NCI-H748 (cell line): ENCODE measurements around the gene MAST1.
"Not testable (repeated sequence)": the region's sequence is repeated elsewhere in the genome, so short reads cannot be mapped to it uniquely, and the experiment has no call there.

Experiments
- DNase-seq: peaks from one replicate; lab custom pipeline; 2025; ENCODE audit not compliant: unreplicated experiment; lab: John Stamatoyannopoulos, UW

The MAST1 gene

GRCh38 chr19:12838182-12838885 is at the start of gene MAST1:
MAST1 (plus strand) TSS chr19:12838515; CDS start chr19:12838573, 58 bp downstream.
- DNase-seq, result peak; percentile 66

GRCh38 chr19:12788682-12789097 is 49.6 kb upstream of the MAST1 start:
- peak; percentile 8 for DNase-seq

DNA sequence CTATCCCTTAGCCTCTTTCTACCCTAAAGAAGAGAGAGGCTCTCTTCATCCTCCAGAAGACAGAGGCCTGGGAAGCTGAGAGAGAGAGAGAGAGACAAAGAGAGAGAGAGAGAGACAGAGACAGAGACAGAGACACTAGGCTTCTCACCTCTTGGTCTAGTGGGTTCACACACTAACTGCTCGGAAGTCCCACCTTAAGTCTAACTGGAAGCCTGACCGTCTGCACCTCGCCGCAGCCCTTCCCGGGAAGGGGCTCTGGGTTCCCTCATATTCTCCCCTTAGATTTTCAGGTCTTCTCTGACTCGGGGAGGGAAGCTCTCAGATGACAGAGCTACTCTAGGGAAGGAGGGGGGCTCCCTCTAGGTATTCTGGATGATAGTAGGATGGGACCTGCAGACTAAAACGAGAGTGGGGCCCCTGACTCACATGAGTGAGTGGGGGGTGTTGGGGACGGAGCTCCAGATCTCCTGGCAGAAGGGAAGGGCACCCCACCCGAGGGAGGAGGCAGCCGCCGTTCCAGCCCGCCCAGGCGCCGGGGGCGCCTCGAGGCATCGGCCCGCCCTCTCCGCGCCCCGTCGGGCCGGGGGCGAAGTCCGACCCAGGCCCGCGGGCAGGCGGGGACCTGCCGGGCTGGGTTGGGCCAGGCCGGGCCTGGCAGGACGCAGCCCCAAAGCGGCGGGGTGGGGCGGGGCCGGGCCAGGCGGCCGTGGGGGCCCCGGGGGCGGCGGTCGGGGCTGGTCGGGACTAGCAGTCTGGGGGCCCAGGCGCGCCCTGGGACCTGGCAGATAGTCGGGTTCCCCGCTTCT is 49.0 kb upstream of the MAST1 start:
- peak; percentile 42 for DNase-seq

GRCh38 chr19:12789904-12790619 is 48.3 kb upstream of the MAST1 start:
- DNase-seq, result peak; percentile 95

DNA sequence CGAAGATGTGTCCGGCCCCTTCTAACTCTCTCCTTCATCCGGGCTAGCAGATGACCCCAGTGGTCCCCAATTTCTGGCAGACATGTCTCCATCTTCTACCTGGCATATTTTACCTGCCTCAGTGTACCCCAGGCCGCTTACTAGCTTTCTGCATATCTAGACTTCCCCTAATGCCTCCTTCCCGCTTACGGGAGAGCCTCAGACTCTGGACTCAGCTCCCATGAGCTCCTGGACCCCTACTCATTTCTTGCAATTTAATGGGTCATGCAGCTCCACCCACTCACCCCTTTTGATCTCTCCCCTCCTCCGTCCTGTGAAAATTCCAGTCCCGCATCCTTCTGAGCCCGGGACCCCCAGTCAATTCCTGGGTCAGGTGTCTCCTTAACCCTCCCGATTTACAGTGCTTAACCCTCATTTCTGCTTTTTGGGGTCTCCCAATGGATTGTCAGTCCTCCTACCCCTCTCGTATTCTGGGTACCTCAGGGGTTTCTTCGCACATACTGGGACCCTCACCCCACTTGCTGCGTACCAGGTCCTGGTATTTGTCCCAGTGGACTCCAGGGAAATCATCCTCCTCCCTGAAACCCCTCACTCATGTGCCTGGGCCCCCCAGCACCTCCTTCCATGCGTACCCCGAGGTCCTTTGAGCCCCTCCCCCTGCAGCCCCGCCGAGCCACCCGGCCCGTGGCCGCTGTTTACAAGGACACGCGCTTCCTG is 47.5 kb upstream of the MAST1 start:
- no peak for DNase-seq

DNA sequence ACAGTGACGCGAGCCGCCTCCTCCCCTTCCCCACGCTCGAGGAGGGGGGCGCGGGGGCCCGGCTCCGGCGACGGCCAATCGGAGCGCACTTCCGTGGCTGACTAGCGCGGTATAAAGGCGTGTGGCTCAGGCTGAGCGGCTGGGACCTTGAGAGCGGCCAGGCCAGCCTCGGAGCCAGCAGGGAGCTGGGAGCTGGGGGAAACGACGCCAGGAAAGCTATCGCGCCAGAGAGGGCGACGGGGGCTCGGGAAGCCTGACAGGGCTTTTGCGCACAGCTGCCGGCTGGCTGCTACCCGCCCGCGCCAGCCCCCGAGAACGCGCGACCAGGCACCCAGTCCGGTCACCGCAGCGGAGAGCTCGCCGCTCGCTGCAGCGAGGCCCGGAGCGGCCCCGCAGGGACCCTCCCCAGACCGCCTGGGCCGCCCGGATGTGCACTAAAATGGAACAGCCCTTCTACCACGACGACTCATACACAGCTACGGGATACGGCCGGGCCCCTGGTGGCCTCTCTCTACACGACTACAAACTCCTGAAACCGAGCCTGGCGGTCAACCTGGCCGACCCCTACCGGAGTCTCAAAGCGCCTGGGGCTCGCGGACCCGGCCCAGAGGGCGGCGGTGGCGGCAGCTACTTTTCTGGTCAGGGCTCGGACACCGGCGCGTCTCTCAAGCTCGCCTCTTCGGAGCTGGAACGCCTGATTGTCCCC is 46.8 kb upstream of the MAST1 start, which contains the start of gene JUNB:
TSS of gene JUNB (plus strand) at position 142 of the 706 bp plus-strand sequence. CDS start at position 428, 286 bp downstream.
- peak; percentile 92 for DNase-seq

- DNase-seq, result peak; percentile 84
Measured at GRCh38 chr19:12792051-12792852, 46.1 kb upstream of the MAST1 start.

DNA sequence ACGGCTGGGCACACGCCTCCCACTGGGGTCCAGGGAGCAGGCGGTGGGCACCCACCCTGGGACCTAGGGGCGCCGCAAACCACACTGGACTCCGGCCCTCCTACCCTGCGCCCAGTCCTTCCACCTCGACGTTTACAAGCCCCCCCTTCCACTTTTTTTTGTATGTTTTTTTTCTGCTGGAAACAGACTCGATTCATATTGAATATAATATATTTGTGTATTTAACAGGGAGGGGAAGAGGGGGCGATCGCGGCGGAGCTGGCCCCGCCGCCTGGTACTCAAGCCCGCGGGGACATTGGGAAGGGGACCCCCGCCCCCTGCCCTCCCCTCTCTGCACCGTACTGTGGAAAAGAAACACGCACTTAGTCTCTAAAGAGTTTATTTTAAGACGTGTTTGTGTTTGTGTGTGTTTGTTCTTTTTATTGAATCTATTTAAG is 45.4 kb upstream of the MAST1 start:
- no peak for DNase-seq

DNA sequence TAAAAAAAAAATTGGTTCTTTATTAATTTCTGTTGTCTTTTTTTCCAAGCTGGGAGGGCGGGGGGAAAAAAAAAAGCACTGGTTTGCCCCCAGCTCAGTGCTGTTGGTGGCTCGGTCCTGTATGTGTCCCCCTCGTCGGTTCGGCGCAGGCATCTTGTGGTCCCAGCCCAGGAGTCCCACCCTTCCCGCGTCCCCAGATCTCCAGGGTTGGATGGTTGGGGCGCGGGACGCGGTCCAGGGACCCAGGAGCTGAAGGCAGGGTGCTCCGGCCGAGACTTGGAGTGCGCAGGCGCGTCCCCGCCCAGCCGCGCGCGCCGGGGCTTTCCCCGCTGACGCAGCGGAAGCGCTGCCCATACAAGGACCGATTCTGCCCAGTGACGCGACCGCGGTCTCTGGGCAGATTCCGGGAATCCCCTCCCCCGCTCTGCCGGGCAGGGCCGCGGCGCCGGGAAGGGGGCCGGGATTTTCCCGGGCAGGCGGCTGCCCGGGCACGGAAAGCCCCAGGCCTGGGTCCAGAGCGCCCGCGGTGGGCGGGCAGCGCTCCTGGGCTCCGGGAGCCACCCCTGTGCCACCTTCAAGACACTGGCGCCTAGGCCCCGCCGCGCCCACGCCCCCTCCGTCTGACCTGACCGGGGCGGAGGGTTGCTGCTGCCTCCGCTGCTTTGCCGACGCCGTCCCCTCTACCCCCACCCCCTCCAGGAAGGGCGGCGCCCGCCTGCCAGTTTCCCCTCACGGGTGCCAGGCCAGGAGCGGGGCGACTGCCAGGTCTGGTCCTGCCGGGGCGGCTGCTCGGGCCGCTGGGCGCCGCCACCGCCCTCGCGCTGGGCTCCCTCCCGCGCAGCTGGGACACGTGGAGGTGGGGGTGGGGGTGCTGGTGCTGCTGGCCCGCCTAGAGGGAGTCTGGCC is 44.8 kb upstream of the MAST1 start:
- DNase-seq, result peak; percentile 87

GRCh38 chr19:12794196-12794941 is 43.9 kb upstream of the MAST1 start:
- no peak for DNase-seq

GRCh38 chr19:12794971-12795381 is 43.3 kb upstream of the MAST1 start:
- no peak for DNase-seq

GRCh38 chr19:12796146-12797071 is 41.9 kb upstream of the MAST1 start:
- DNase-seq, result peak; percentile 80

DNA sequence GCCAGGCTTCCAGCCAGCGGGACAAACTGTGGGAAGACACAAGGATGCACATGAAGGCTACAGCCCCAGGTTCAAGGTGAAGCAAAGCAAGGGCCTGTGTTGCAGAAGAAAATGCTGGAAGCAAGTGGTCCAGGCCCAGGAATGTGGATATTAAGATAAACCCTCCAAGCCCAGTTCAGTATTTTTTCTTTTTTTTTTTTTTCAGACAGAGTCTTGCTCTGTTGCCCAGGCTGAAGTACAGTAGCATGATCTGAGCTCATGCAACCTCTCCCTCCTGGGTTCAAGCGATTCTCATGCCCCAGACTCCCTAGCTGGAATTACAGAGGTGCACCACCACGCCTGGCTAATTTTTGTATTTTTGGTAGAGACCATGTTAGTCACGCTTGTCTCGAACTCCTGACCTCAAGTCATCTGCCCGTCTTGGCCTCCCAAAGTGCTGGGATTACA is 41.2 kb upstream of the MAST1 start:
- DNase-seq, result no peak

DNA sequence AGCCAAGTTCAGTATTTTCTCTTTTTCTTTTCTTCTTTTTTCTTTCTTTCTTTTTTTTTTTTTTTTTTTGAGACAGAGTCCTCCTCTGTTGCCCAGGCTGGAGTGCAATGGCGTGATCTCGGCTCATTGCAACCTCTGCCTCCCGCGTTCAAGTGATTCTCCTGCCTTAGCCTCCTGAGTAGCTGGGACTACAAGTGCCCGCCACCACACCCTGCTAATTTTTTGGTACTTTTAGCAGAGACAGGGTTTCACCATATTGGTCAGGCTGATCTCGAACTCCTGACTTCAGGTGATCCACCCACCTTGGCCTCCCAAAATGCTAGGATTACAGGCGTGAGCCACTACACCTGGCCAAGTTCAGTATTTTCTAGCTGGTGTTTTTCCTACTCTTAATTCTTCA is 40.7 kb upstream of the MAST1 start:
- not testable (repeated sequence) for DNase-seq

- no peak for DNase-seq
Measured at GRCh38 chr19:12799742-12800465, 38.4 kb upstream of the MAST1 start.

DNA sequence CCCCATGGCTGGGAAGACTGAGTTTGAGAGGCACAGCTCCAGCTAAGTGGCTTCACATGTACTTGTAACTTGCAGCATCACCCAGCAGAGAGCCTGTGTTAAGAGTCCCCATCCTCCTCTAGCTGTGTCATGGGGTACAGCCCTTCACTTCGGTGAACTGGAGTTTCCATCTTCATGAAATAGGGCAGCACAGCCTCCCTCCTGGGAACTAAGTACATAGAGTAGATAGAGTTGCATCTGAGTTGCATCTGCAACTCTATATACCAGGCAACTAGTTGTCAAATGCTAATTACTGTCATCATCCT is 37.9 kb upstream of the MAST1 start:
- DNase-seq, result no peak
